H9 (cell line): ENCODE measurements around the gene DNAJC17. TPM values are rescaled to one million over a fixed set of nuclear protein-coding genes. Genes with fewer than 3 reads are reported as not detected.

ENCODE experiments used
- DNase-seq: peaks from one replicate; pipeline ENCODE4 v3.0.0-alpha.2; 2017
- H2AFZ ChIP-seq: one replicate; pipeline ENCODE4 v1.6.1; 2013; ENCODE audit warnings: mild to moderate bottlenecking, low read length, control low read depth, moderate library complexity
- H2AK5ac ChIP-seq: 2 replicates; pipeline ENCODE4 v1.6.1; 2013; ENCODE audit warnings: low read length, control low read depth, mixed read lengths; ENCODE audit not compliant: insufficient read length
- H2BK120ac ChIP-seq: one replicate; pipeline ENCODE4 v1.6.1; 2013; ENCODE audit warnings: low read depth, mild to moderate bottlenecking, low read length, control low read depth, inconsistent platforms; ENCODE audit not compliant: poor library complexity, severe bottlenecking
- H2BK12ac ChIP-seq: 2 replicates; pipeline ENCODE4 v1.6.1; 2013; ENCODE audit warnings: low read length, control low read depth, mixed read lengths, low read depth; ENCODE audit not compliant: insufficient read length
- H2BK15ac ChIP-seq: 2 replicates; pipeline ENCODE4 v1.6.1; 2013; ENCODE audit warnings: low read depth, low read length, control low read depth
- H2BK20ac ChIP-seq: one replicate; pipeline ENCODE4 v1.6.1; 2013; ENCODE audit warnings: low read depth, mild to moderate bottlenecking, low read length, control low read depth, inconsistent platforms; ENCODE audit not compliant: poor library complexity, severe bottlenecking
- H2BK5ac ChIP-seq: 2 replicates; pipeline ENCODE4 v1.6.1; 2013; ENCODE audit warnings: low read length, control low read depth, mixed read lengths; ENCODE audit not compliant: insufficient read length
- H3K14ac ChIP-seq: 2 replicates; pipeline ENCODE4 v1.6.1; 2013; ENCODE audit warnings: low read length, control low read depth; ENCODE audit not compliant: insufficient read depth
- H3K18ac ChIP-seq: 2 replicates; pipeline ENCODE4 v1.6.1; 2013; ENCODE audit warnings: low read depth, mild to moderate bottlenecking, mixed read lengths, low read length, control low read depth; ENCODE audit not compliant: insufficient read length
- H3K23ac ChIP-seq: 2 replicates; pipeline ENCODE4 v1.6.1; 2013; ENCODE audit warnings: low read length, control low read depth, mixed read lengths, low read depth; ENCODE audit not compliant: insufficient read length
- H3K23me2 ChIP-seq: 2 replicates; pipeline ENCODE4 v1.6.1; 2013; ENCODE audit warnings: low read depth, mild to moderate bottlenecking, mixed read lengths, low read length, control low read depth; ENCODE audit not compliant: insufficient read length, poor library complexity, severe bottlenecking
- H3K27ac ChIP-seq: 2 replicates; pipeline ENCODE4 v1.5.1; 2013; ENCODE audit warnings: low read length, control low read depth, mixed read lengths, low read depth; ENCODE audit not compliant: insufficient read length
- H3K27me3 ChIP-seq: 2 replicates; pipeline ENCODE4 v1.6.1; 2013; ENCODE audit warnings: low read length, control low read depth, inconsistent platforms; ENCODE audit not compliant: insufficient read depth
- H3K4ac ChIP-seq: 2 replicates; pipeline ENCODE4 v1.6.1; 2013; ENCODE audit warnings: low read depth, mild to moderate bottlenecking, control low read depth, inconsistent platforms, low read length, moderate library complexity
- H3K4me1 ChIP-seq: 2 replicates; pipeline ENCODE4 v1.6.1; 2013; ENCODE audit warnings: low read length, control low read depth, inconsistent platforms; ENCODE audit not compliant: insufficient read depth
- H3K4me2 ChIP-seq: 2 replicates; pipeline ENCODE4 v1.6.1; 2013; ENCODE audit warnings: low read length, control low read depth, mixed read lengths; ENCODE audit not compliant: insufficient read length, insufficient read depth
- H3K56ac ChIP-seq: 2 replicates; pipeline ENCODE4 v1.6.1; 2013; ENCODE audit warnings: low read depth, mild to moderate bottlenecking, mixed read lengths, low read length, control low read depth; ENCODE audit not compliant: insufficient read length
- H3K79me1 ChIP-seq: 2 replicates; pipeline ENCODE4 v1.6.1; 2013; ENCODE audit warnings: low read depth, mild to moderate bottlenecking, moderate library complexity, low read length, control low read depth, inconsistent platforms; ENCODE audit not compliant: insufficient read depth, poor library complexity, severe bottlenecking
- H3K79me2 ChIP-seq: 2 replicates; pipeline ENCODE4 v1.6.1; 2013; ENCODE audit warnings: low read length, control low read depth, inconsistent platforms; ENCODE audit not compliant: insufficient read depth
- H3K9ac ChIP-seq: 2 replicates; pipeline ENCODE4 v1.6.1; 2013; ENCODE audit warnings: low read length, control low read depth, mixed read lengths; ENCODE audit not compliant: insufficient read length; ENCODE audit errors: extremely low read depth
- H3K9me3 ChIP-seq: one replicate; pipeline ENCODE4 v1.6.1; 2013; ENCODE audit warnings: low read depth, low read length, inconsistent platforms; ENCODE audit not compliant: control insufficient read depth
- H3T11ph ChIP-seq: one replicate; pipeline ENCODE4 v1.6.1; 2013; ENCODE audit warnings: mild to moderate bottlenecking, low read length, control low read depth, inconsistent platforms
- H4K20me1 ChIP-seq: one replicate; pipeline ENCODE4 v1.6.1; 2013; ENCODE audit not compliant: control insufficient read depth, insufficient read length, insufficient read depth
- H4K5ac ChIP-seq: 2 replicates; pipeline ENCODE4 v1.6.1; 2013; ENCODE audit warnings: low read depth, mild to moderate bottlenecking, mixed read lengths, low read length, control low read depth; ENCODE audit not compliant: insufficient read length
- H4K8ac ChIP-seq: replicated peaks from 2 replicates; pipeline ENCODE4 v1.6.1; 2013; ENCODE audit warnings: low read length, control low read depth, mixed read lengths, low read depth; ENCODE audit not compliant: insufficient read length
- H4K91ac ChIP-seq: 2 replicates; pipeline ENCODE4 v1.6.1; 2013; ENCODE audit warnings: low read depth, mild to moderate bottlenecking, moderate library complexity, mixed read lengths, low read length, control low read depth; ENCODE audit not compliant: insufficient read length
- H3K27ac Mint-ChIP-seq, 3 experiments: 2 replicates in 2 of 3; 3 replicates in 1 of 3; pipeline ENCODE4 v1.8.0; 2020 to 2021; ENCODE audit warnings: mixed read lengths in 3 of 3, mild to moderate bottlenecking in 1 of 3, moderate library complexity in 1 of 3
- H3K27me3 Mint-ChIP-seq: 2 replicates; pipeline ENCODE4 v1.8.0; 2021; ENCODE audit warnings: low read depth, mild to moderate bottlenecking, moderate library complexity, mixed read lengths
- H3K36me3 Mint-ChIP-seq, 3 experiments: 2 replicates in 2 of 3; 3 replicates in 1 of 3; pipeline ENCODE4 v1.8.0; 2020 to 2021; ENCODE audit warnings: low read depth in 3 of 3, mixed read lengths in 3 of 3; ENCODE audit not compliant: insufficient read depth in 1 of 3
- H3K4me1 Mint-ChIP-seq, 2 experiments: 2 replicates each; pipeline ENCODE4 v1.8.0; 2020; ENCODE audit warnings: mixed read lengths in 2 of 2
- H3K4me3 Mint-ChIP-seq, 2 experiments: 2 replicates in 1 of 2; 3 replicates in 1 of 2; pipeline ENCODE4 v1.8.0; 2020 to 2021; ENCODE audit warnings: mild to moderate bottlenecking in 2 of 2, mixed read lengths in 2 of 2, moderate library complexity in 1 of 2
- H3K9me3 Mint-ChIP-seq, 2 experiments: 2 replicates in 1 of 2; 3 replicates in 1 of 2; pipeline ENCODE4 v1.8.0; 2020; ENCODE audit warnings: mild to moderate bottlenecking in 2 of 2, mixed read lengths in 2 of 2, moderate library complexity in 1 of 2
- CTCF ChIP-seq: fragments of 200-600 bp; sonication (generic); conservative IDR thresholded peaks from 3 replicates; pipeline ENCODE4 v1.8.0; 2021; ENCODE audit warnings: antibody characterized with exemption, mild to moderate bottlenecking
- WGBS: extraction: QIAGEN DNeasy Blood & Tissue Kit; methylation state at CpG from one replicate; pipeline ENCODE4 v1.1.7; 2013; ENCODE audit warnings: missing lambda C conversion rate, low lambda C conversion rate, mixed read lengths; ENCODE audit not compliant: insufficient read length; ENCODE audit errors: extremely low coverage; 5-methylcytosine and 5-hydroxymethylcytosine counted together
- total RNA-seq: library from RNA; stranded (reverse); gene quantifications from 2 replicates; pipeline ENCODE4 v1.2.1, GENCODE V29; 2021

Gene DNAJC17
- total RNA-seq, 1 experiment from 2014 or later: 38.3 TPM

- Histone ChIP-seq H3K27ac (no peak overlapping the region), H4K5ac (no peak overlapping the region), H2AK5ac (no peak overlapping the region), H3K56ac (no peak overlapping the region), H3T11ph (no peak overlapping the region), H3K23ac (no peak overlapping the region), H2AFZ (no peak overlapping the region), H3K18ac (no peak overlapping the region), H2BK20ac (no peak overlapping the region), H2BK15ac (no peak overlapping the region), H3K14ac (no peak overlapping the region), H4K8ac (no peak overlapping the region), H2BK12ac (no peak overlapping the region), H3K79me2 (no peaks in the 10 kb centered on the region), H3K4ac (no peak overlapping the region), H2BK120ac (no peak overlapping the region), H3K27me3 (no peaks in the 10 kb centered on the region), H3K9ac (no peak overlapping the region), H2BK5ac (no peak overlapping the region), H3K23me2 (peaks cover 4% of the 10 kb centered on the region), H4K20me1 (no peaks in the 10 kb centered on the region), H3K9me3 (no peaks in the 10 kb centered on the region), H3K4me1 (peaks cover 15% of the 10 kb centered on the region), H3K4me2 (no peak overlapping the region), H3K79me1 (no peaks in the 10 kb centered on the region), H4K91ac (no peak overlapping the region)
- no peak overlapping the region for H3K4me3 Mint-ChIP-seq
- H3K36me3 Mint-ChIP-seq: peaks cover 4 to 10% (median 10%) of the 10 kb centered on the region in 3 experiments; a peak in 6 of 7 replicates
- peaks cover 28 to 32% of the 10 kb centered on the region in 2 experiments for H3K4me1 Mint-ChIP-seq
- no peak for TF ChIP-seq CTCF
- no peak overlapping the region for H3K27ac Mint-ChIP-seq
- H3K27me3 Mint-ChIP-seq: no peaks in the 10 kb centered on the region
- no peaks in the 10 kb centered on the region for H3K9me3 Mint-ChIP-seq
- WGBS: no CpG with 5 or more reads among the region's 2 CpGs
- no peak for DNase-seq
These were observed 4.2 kb downstream of the DNAJC17 start for GRCh38 chr15:40803076-40803475.
